Left lung (tissue), 10 donors: ENCODE results near the gene RBM42. TPM values are rescaled to one million over a fixed set of nuclear protein-coding genes. Genes with fewer than 3 reads are reported as not detected.
A peak's percentile ranks its signal among the peaks of the same experiment; 100 is the strongest.

Source experiments
- ATAC-seq: fragments of 200-7000 bp; cut with Tn5 transposase; one replicate; pipeline ENCODE4 v1.9.1; 2020; ENCODE audit warnings: moderate library complexity
- DNase-seq, 4 donors: peaks; one replicate each; pipeline ENCODE4 v3.0.0-alpha.2; 2013 to 2020
- H3K27ac ChIP-seq, 2 donors: fragments of 200-600 bp; sonication (generic) in 1 of 2; one replicate each; pipeline versions ENCODE4 v1.5.0 to v1.8.0; 2020 to 2021
- H3K27me3 ChIP-seq, 2 donors: fragments of 200-600 bp; sonication (generic) in 1 of 2; one replicate each; pipeline versions ENCODE4 v1.5.0 to v1.8.0; 2020 to 2021
- H3K36me3 ChIP-seq, 2 donors: fragments of 200-600 bp; sonication (generic) in 1 of 2; one replicate each; pipeline versions ENCODE4 v1.5.0 to v1.8.0; 2020 to 2021
- H3K4me1 ChIP-seq, 2 donors: fragments of 200-600 bp; one replicate each; pipeline ENCODE4 v1.8.0; 2021
- H3K4me3 ChIP-seq, 2 donors: fragments of 200-600 bp; sonication (generic) in 1 of 2; one replicate each; pipeline versions ENCODE4 v1.5.0 to v1.8.0; 2020 to 2021; ENCODE audit warnings: mild to moderate bottlenecking in 1 of 2
- H3K9me3 ChIP-seq, 2 donors: fragments of 200-600 bp; sonication (generic) in 1 of 2; one replicate each; pipeline versions ENCODE4 v1.5.0 to v1.8.0; 2020 to 2021
- CTCF ChIP-seq, 2 donors: fragments of 200-600 bp; sonication (generic) in 1 of 2; IDR thresholded peaks; one replicate each; pipeline versions ENCODE4 v1.5.0 to v1.8.0; 2021; ENCODE audit warnings: antibody characterized with exemption in 2 of 2
- intact Hi-C, 2 donors: fragments of 100-400 bp; cut with DNase I; formaldehyde crosslinking; loops; one replicate each; pipeline versions ENCODE4 v1.11.2 to v1.14.2; 2022
- polyA plus RNA-seq, 6 donors: library from polyadenylated mRNA; unstranded; fragments of 120-200 nt; gene quantifications; one replicate each; pipeline ENCODE4 v1.2.1, GENCODE V29; 2013; ENCODE audit not compliant: insufficient read length in 6 of 6
- total RNA-seq, 2 donors: library from RNA; stranded (reverse); fragmentation: NEBNext Ultra II Directional; extraction: Animal tissue kit (Norgen Biotek cat#: 25700); gene quantifications; one replicate each; pipeline ENCODE4 v1.2.1, GENCODE V29; 2021
- donor health status: DM: no; HTN: yes; CAD: no.
- donor health status: DM: no; HTN: no; CAD: no.

Gene RBM42
- total and polyA plus RNA-seq, 8 donors, result 48.4 to 67.0 (median 61.0) TPM

- Histone ChIP-seq H3K36me3 (peaks cover 0 to 84% of the 10 kb centered on the region in 2 donors), H3K9me3 (no peaks in the 10 kb centered on the region), H3K27me3 (no peaks in the 10 kb centered on the region), H3K4me1 (peaks cover 4 to 21% of the 10 kb centered on the region in 2 donors), H3K4me3 (no peak overlapping the region), H3K27ac (no peak overlapping the region)
- DNase-seq, result peak in 1 of 4 donors; percentile 80
- intact Hi-C loops, result no loop called here
- TF ChIP-seq CTCF (IDR thresholded peaks at IDR 0.05), result no peak
- ATAC-seq, result no peak
These were observed 5.0 kb downstream of the RBM42 start for GRCh38 chr19:35633727-35634440.

GRCh38 chr19:35636651-35637050 lies 7.8 kb downstream of the RBM42 start:
- no peak for ATAC-seq

GRCh38 chr19:35637165-35637564 lies 8.3 kb downstream of the RBM42 start:
- Histone ChIP-seq H3K27ac (no peak overlapping the region), H3K9me3 (no peaks in the 10 kb centered on the region), H3K4me3 (no peak overlapping the region), H3K36me3 (peaks cover 0 to 63% of the 10 kb centered on the region in 2 donors), H3K4me1 (peaks cover 0 to 11% of the 10 kb centered on the region in 2 donors), H3K27me3 (no peaks in the 10 kb centered on the region)
- TF ChIP-seq CTCF (IDR thresholded peaks at IDR 0.05), result no peak
- ATAC-seq, result no peak
- DNase-seq, result no peak
- intact Hi-C loops, result no loop called here

More at GRCh38 chr19:35636651-35637050, 7.8 kb downstream of the RBM42 start:
- H3K4me1 ChIP-seq, result peaks cover 0 to 5% of the 10 kb centered on the region in 2 donors
- no peaks in the 10 kb centered on the region for H3K27me3 ChIP-seq
- DNase-seq, result no peak
- H3K9me3 ChIP-seq, result no peaks in the 10 kb centered on the region
- no peak overlapping the region for H3K4me3 ChIP-seq
- peaks cover 0 to 68% of the 10 kb centered on the region in 2 donors for H3K36me3 ChIP-seq
- H3K27ac ChIP-seq, result no peak overlapping the region
- no peak for TF ChIP-seq CTCF (IDR thresholded peaks at IDR 0.05)
- intact Hi-C loops, result no loop called here

GRCh38 chr19:35639321-35639639 lies 10.4 kb downstream of the RBM42 start:
- H3K27me3 ChIP-seq, result no peaks in the 10 kb centered on the region
- no peak overlapping the region for H3K4me3 ChIP-seq
- no peaks in the 10 kb centered on the region for H3K9me3 ChIP-seq
- intact Hi-C loops, result no loop called here
- H3K4me1 ChIP-seq, result peaks cover 0 to 23% of the 10 kb centered on the region in 2 donors
- no peak for DNase-seq
- no peak overlapping the region for H3K27ac ChIP-seq
- no peak for TF ChIP-seq CTCF (IDR thresholded peaks at IDR 0.05)
- no peak for ATAC-seq
- H3K36me3 ChIP-seq, result peaks cover 0 to 42% of the 10 kb centered on the region in 2 donors

GRCh38 chr19:35639863-35640262 lies 11.0 kb downstream of the RBM42 start:
- no peak overlapping the region for H3K27ac ChIP-seq
- H3K27me3 ChIP-seq, result no peaks in the 10 kb centered on the region
- peaks cover 2 to 28% of the 10 kb centered on the region in 2 donors for H3K4me1 ChIP-seq
- DNase-seq (no peak), ATAC-seq (no peak)
- H3K9me3 ChIP-seq, result no peaks in the 10 kb centered on the region
- intact Hi-C loops, result no loop called here
- no peak overlapping the region for H3K4me3 ChIP-seq
- TF ChIP-seq CTCF (IDR thresholded peaks at IDR 0.05), result no peak
- peaks cover 0 to 36% of the 10 kb centered on the region in 2 donors for H3K36me3 ChIP-seq
